Embryonic facial prominence (tissue), 1 donor: ENCODE data around the gene LRRC8D.
"Not testable (repeated sequence)": the region's sequence is repeated elsewhere in the genome, so short reads cannot be mapped to it uniquely, and the experiment has no call there.

Experiments
- DNase-seq: peaks from one replicate; pipeline ENCODE4 v3.0.0-alpha.2; 2016; ENCODE audit errors: extremely low spot score

Gene LRRC8D

DNA sequence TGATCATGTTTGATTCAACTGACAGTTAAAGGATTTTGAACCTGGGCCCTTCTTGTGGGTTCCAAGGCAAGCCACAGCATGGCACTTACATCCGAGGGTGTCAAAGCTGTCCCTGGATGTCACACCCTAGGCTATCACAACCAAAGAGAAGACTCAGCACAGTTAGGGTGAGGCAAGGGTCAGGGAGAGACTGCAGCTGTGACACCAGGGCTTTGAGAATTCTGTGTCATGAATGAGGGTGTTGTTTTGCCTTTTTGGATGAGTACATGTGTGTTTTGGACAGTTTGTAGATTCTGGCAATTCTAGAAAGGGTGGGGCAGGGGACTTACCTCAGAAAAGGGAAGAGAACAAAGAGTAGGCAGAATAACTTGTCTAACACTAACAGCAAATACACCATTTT is 136.3 kb downstream of the LRRC8D start:
- DNase-seq, result no peak

DNA sequence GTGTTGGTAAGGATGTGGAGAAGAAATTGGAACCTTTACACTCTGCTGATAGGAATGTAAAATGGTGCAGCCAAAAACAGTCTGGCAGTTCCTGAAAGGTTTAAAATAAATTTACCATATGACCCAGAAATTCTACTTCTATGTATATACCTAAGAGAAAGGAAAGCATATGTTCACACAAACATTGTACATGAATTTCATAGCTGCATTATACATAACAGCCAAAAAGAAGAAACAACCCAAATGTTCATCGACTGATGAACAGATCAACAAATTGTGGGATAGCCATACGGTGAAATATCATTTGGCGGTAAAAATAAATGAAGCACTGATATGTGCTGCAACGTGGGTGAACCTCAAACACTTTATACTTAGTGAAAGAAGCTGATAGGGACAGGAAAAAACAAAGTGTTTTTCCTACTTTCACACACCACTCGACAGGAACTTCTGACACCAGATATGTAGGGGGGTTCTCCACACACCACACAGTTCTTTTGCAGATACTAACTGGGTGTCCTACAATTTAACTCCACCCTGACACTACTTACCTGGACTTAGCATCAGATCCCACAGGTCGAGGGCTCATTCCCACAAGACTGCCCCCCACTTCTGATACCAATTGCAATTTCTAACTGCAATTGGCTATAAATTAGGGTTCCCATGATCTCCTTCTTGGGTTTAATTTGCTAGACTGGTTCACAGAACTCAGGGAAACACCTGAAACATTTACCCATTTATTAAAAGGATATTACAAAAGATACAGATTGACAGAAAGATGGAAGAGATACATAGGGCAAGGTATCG is 138.2 kb downstream of the LRRC8D start:
- no peak for DNase-seq

GRCh38 chr1:89959719-89960118 is 138.9 kb downstream of the LRRC8D start:
- no peak for DNase-seq

GRCh38 chr1:89962024-89962741 is 141.4 kb downstream of the LRRC8D start:
- DNase-seq, result no peak

DNA sequence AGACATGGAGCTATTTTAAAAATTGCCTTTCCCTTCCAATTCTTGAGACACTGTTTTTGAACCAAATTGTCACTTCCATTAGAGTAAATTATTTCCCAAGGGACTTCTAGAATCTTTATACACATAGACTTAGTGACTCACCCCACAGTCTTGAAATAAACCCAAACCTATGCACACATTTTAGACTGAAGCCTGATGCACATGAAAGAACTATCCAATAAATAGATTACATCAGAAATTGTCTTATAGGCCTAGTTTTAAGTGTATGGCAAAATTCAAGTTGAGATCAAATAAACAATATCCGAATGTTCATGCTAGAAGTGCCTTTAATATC is 141.9 kb downstream of the LRRC8D start:
- no peak for DNase-seq

DNA sequence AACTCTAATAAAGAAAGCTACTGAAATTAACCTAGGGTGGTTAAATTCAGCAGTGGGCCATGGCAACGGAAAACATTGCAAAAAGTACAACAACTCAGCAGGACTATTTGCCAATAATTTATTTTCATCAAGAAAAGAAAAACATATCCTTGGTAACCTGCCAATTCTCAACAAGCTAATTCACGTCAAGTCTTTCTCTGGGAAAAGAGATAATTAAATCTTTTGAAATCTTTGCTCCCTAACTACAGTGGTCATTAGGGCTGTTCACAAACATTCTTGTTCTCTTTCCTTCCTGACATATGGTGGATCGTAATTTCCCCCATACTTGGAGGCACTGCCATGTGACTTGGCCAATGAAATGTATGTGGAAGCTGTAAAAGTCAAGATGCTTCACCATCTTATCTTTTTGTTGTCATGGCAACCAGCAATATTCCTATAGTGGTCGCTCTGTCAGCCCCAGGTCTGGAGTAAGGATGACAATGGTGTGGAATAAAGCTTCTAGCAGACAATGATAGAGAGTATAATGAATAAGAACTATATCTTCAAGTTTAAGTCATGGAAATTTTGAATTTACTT is 144.4 kb downstream of the LRRC8D start:
- no peak for DNase-seq

- no peak for DNase-seq
These were observed 145.8 kb downstream of the LRRC8D start for GRCh38 chr1:89966656-89967055.

GRCh38 chr1:89971600-89971999 is 150.8 kb downstream of the LRRC8D start:
- no peak for DNase-seq

DNA sequence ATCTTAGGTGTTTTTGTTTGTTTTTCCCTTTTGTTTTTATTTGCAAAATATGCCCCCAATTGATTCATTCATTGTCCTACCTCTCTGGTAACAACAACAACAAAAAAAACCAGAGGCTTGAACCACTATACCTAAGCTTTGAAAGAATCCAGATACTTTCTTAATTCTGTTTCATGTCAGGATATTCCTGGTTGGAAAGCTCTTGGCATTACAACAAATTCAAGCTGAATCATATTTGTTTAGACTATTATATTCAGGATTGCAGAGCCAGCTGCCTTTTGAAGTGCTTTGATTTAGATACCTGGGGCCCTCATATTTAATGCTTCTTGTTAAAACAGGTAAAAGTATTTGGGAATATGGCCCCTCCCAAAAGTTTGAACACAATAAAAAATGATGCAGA is 151.2 kb downstream of the LRRC8D start:
- no peak for DNase-seq

DNA sequence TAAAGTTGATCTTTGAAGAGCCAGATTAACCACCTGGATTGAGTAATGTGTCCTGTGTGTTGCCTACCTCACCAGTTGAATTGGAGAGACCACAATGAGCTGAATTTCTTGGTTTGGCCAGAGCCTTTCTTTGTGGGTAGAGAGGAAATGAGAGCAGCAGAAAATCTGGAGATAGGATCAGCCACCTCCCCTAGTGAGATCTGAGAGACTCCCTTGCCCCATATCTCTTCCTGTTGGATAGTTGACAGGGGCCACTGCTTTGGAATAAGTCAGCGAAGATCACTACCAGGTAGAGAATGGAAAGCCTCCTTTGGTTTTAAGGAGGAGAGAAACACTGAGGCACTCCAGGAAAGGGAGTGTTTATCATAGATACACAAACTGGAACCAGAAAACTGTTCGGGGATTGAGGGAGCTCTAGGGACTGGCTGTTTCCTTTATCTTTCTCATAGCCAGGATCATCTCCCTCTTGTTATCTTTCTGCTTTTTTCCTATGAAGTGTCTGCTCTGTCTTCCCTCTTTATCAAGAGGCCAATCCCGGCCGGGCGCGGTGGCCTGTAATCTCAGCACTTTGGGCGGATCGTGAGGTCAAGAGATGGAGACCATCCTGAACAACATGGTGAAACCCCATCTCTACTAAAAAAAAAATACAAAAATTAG is 152.8 kb downstream of the LRRC8D start:
- DNase-seq, result no peak

GRCh38 chr1:89974256-89974655 is 153.4 kb downstream of the LRRC8D start:
- no peak for DNase-seq

DNA sequence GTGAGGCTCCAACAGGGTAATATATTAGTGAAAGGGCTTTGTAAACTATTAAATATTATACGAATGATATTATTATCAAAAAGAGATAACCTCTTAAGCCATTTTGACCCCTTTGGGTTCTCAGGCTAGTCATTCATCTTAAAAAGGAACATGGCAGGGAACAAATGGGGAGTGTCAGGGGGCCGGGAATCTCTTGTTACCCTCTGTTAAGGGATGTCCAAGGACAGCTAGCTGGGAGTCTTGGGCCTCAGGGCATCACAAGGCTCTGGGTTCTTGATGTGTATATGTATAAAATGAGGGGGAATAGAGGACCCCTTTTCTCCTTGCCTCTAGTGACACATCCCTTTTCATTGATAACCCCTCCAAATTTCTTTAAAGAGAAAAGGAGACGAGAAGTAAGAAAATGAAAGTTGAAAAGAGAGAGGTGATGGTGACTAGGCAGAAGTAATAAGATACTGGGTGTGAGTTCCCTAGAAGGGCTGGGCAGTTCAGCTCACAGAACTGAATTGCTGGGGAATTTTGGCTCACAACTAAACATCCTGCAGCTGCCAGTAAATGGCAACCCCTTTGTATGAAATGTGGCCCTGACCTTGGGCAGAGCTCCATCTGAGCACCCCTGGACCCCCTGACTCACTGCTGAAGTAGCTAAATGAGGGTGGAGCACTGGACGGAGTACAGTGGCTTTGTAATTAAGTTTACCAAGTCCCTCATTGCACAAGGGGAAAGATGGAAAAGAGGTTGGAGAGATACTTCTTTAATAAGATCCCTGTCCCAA is 154.1 kb downstream of the LRRC8D start:
- DNase-seq, result no peak

DNA sequence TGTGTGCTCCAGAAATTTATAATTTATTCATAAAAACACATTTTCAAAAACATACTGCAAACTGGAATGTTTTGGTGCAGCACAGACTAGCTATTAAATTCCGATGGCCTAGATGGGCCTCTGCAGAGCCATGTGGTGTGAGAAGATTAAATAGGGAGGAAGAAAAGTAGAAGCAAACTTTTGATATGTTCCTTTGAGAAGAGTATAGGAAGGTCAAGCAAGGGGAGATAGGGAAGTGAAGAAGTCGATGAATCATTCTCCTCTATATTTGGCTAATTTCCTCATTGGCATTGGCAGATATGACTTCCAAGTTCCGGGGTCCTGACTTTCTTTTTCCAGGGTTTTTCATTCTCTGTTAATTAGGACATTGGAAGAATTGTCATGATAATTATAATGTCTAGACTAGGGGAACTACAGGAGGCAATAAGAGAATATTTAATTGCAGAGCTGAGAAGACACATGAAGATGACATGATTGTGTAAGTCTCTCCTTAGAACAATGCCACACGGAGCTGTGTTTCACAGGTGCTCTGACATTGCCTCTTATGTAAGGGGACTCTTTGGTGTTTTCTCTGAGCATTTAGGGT is 154.8 kb downstream of the LRRC8D start:
- DNase-seq, result no peak

- DNase-seq, result no peak
These were observed 157.9 kb downstream of the LRRC8D start for GRCh38 chr1:89978755-89979154.

DNA sequence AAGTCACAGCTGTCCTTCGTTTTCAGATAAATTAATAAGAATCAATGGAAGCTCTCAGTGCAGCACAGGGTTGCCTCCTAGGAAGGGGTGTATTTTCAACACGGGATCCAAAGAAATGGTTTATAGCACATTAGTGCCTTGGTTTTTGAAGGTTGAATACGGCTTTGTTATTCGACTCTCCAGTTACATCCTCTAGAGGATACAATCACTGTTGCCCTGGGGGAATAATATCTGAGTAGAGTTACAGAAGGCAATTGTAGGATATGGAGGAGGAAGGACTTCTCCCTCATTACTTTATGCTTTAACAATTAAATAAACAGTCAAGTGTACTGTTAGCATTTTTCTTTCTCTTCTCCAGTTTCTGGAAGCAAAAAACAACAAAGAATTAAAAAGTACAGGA is 159.8 kb downstream of the LRRC8D start:
- DNase-seq, result no peak

GRCh38 chr1:89982846-89983245 is 162.0 kb downstream of the LRRC8D start:
- not testable (repeated sequence) for DNase-seq

- not testable (repeated sequence) for DNase-seq
These were observed 163.8 kb downstream of the LRRC8D start for GRCh38 chr1:89984564-89985116.

- DNase-seq, result no peak
These were observed 165.2 kb downstream of the LRRC8D start for GRCh38 chr1:89986020-89986419.
